GM18519 (cell line): ENCODE measurements around the gene TSC22D3.
"Not testable (repeated sequence)": the region's sequence is repeated elsewhere in the genome, so short reads cannot be mapped to it uniquely, and the experiment has no call there.

Source experiments
- ATAC-seq: cut with Tn5 transposase; IDR thresholded peaks from one replicate; pipeline ENCODE4 v1.9.1; 2021; ENCODE audit warnings: mild to moderate bottlenecking, moderate library complexity; ENCODE audit not compliant: unreplicated experiment, low FRiP score

The TSC22D3 gene

DNA sequence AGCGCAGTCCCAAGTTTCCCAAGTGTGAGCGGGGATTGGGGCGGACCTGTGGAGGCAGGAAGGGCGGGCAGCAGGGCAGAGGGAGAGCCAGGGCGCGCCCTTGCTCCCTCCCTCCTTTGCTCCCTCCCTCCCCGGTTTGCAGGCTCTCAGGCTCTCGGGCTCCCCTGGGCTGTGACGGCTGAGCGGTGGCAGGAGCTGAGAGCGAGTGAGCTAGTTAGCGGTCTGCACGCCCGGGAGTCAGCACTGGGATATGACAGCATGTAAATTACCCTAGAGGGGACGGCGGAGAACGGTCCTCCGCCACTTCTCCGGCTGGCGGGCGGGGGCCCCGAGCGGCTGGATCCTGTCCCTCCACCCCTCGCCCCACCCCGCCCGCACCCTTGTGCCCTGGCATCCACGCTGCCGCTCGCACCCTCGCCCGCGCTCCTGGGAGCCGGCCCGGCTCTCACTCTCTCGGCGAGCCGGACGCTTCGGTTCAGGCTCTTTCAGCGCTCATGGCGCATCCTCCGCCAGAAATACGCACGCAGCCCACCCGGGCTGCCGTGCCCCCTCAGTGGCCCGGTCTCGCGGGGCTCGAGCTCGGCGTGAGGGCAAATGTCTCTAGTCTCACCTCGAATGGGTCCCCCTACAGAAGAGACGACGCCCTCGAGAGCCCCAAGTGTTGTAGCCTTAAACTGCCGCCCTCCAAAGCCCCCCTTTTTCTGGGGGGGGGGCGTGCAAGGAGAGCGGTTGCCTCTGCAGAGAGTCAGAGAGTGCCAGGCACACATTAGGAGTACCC is at the start of gene TSC22D3:
Gene TSC22D3 (minus strand): TSS at position 54 of the 778 bp plus-strand sequence. CDS start 368 bp downstream, outside the sequence.
- peak; percentile 58 for ATAC-seq

GRCh38 chrX:107823456-107823855 is 47.9 kb upstream of the TSC22D3 start:
- no peak for ATAC-seq

GRCh38 chrX:107823042-107823441 is 47.5 kb upstream of the TSC22D3 start:
- ATAC-seq: no peak

DNA sequence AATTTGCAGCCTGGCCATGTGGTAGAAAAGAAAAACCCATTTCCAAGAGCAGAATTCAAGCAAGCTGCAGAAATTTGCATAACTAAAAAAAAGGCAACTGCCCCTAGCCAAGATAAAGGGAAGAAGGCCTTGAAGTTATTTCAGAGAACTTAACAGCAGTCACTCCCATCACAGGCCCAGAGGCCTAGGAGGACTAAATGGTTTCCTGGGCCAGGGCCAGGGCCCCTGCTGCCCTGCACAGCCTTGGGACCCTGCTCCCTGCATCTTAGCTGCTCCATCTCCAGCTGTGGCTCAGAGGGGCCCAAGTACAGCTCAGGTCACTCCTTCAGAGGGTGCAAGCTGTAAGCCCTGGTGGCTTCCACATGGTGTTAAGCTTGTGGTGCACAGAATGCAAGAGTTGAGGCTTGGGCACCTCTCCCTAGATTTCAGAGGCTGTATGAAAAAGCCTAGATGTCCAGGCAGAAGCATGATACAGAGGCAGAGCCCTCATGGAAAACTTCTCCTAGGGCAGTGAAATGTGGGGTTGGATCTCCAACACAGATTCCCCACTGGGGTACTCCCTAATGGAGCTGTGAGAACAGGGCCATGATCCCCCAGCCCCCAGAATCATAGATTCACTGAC is 43.4 kb upstream of the TSC22D3 start:
- no peak for ATAC-seq

GRCh38 chrX:107810053-107810452 is 34.5 kb upstream of the TSC22D3 start:
- ATAC-seq: not testable (repeated sequence)

DNA sequence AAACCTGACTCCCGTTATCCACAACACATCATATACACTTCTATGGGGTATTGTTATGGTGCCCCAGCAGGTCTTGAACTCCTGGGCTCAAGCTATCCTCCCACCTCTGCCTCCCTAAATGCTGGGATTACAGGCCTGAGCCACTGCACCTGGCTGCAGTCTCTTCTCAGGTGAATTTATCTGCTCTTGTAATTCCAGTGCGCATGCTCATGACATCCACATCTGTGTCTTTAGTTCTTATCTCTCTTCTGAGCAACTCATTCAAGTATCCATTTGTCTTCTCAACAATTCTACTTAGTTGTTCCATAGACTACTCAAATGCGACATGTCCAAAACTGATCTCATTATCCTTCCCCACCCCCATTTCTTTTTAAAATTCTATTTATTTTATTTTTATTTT is 29.6 kb upstream of the TSC22D3 start:
- no peak for ATAC-seq

DNA sequence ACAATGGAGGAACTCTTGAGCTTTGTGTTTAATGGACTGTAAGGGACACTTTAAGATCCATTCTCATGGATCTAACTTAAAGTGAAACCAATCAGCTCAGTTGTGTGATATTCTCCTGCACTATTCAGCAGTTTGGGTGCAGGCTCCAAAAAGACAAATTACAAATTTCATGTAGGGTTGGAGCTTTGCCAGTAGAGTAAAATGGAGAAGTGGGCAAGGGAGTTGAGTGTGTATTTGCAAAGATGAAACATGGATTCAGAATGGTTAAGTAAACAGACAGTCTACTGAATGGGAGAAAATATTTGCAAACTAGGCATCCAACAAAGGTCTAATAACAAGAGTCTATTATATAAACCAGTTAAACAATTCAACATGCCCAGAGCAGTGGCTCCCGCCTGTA is 28.8 kb upstream of the TSC22D3 start:
- ATAC-seq: no peak

GRCh38 chrX:107787827-107788226 is 12.2 kb upstream of the TSC22D3 start:
- ATAC-seq: no peak

GRCh38 chrX:107780525-107780924 is 4.9 kb upstream of the TSC22D3 start:
- ATAC-seq: no peak

- ATAC-seq: no peak
Observed at GRCh38 chrX:107777536-107777832, 1.9 kb upstream of the TSC22D3 start, which contains the start of gene NCBP2L. NCBP2L (plus strand) TSS chrX:107777733; CDS start chrX:107794221, 16,488 bp downstream.

- ATAC-seq: peak; percentile 72
Observed at GRCh38 chrX:107776649-107777535, 1.3 kb upstream of the TSC22D3 start.

DNA sequence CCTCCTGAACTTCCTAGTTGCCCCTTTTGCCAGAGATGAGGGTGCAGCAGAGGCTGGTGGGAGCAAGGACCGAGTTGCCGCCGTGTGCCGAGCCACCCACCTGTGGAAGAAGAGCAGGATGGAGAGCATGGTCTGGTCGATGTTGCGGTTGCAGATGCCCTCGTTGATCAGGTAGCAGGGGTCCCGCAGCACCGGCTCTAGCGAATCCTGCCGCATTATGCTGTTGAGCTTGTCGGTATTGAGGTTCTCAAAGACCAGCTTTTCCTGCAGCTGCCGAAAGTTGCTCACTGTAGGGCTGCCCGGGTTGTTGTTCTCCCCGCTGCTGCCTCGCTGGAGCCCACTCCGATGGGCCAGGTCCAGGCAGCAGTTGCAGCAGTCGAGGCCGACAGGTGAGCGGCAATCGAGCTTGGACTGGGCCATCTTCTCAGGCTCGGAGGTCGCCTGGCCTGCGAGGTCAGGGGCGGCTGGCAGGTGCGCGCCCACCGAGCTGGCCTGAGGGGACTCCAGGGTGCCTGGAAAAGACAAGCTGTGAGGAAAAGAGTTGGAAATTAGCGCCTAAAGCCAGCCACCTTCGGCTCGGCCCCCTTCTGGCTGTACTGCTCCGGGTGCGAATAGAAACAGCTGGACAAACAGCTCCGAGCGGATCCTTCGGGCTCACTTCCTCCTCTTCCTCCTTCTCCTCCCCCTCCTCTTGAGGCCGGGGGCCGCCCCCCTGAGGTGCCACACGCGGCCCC is 420 bp downstream of the TSC22D3 start:
- ATAC-seq: no peak

GRCh38 chrX:107773906-107774435 is 1.6 kb downstream of the TSC22D3 start:
- no peak for ATAC-seq

DNA sequence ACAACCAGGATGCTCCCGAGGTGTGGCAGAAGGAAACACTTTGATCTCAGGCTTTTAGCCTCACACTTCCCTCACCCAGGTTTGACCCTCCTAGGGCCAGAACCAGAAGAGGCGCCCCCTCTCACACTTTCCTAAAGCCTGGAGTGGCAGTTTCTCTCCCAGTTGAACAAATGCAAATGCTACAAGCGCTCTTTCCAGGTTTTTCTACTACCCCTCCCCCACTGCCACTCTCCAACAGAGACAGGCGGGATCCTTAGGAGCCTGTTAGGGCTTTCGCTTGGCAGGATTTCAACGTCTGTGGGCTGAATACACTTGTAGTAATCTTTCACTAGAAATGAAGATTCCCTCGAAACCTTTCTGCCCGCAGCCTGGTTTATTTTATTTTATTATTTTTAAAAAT is 2.4 kb downstream of the TSC22D3 start:
- no peak for ATAC-seq

DNA sequence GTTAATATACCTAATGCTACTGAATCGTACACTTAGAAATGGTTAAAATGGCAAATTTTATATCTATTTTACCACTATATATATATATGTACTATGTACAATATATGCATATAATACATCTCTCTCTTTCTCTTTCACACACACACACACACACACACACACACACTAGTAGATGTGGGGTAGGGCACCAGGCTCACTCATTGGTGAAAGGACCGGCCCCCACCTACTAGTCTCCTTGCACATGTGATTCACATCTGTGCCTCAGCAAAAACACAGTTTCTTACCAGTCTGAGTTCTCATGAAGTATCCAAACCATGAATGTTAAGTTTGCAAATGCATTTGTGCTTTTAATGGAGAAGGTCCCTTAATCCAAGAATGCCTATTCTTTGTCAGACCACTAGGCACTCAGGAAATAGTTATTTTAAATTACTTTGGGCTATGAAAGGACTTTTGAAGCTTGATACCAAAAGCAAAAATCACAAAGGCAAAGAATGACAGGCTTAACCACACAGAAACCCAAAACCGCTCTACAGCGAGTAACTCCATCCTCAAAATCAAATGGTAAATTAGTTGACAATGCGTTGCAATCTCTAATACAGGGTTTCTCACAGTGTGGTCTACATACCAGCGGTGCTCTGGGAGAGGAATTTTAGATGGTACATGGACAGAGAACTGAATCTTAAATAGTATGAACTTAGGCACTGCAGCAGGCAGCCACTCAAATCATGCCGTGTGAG is 5.8 kb downstream of the TSC22D3 start:
- no peak for ATAC-seq

DNA sequence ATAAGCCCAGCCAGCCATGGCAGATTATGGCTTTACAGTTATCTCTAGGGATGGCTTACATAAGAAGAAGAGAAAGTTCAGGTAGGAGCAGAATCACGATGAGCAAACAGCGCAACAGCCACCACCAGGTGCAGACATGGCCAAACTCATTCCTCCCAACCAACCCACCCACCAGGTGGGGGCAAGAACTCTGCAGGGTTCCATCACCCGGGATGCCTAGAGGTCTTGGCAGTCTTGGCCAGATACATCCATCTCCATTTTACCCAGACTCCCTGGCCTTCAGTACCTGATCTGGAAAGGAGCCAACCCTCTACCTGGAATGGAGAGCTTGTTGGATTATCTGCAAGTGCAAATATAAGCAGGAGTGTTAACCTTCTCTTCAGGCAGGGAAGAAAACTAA is 7.5 kb downstream of the TSC22D3 start:
- ATAC-seq: no peak

DNA sequence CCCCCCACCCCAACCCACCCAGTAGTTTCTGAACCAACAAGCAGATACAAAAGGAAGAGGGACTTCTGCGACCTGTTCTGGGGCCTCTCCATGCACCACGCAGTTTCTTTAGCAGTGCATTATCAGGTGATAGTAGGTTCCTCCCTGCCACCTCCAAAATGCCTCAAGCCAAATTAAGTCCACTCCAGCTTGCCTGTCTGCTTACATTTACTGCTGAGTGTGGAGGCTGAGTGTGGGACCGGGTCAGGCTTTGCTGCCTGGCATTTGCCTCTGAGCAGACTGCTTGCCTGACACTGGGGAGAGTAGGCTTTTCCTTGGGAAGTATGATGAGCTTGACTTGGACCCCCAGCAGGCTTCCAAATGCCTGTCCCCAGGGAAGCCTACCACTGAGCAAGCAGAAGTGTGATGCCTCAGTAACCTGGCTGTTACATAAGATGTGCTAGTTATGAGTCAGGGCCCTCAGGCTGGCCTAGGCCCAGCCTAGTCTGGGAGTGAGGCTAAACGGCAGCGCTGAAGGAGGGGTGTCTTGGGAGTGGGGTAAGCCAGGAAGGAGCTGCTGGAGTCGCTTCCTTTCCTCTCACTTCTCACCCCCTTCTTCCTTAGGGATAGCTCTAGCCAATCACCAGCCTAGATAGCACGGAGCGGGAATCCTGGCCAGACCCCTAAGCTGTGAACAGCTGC is 9.0 kb downstream of the TSC22D3 start:
- no peak for ATAC-seq

DNA sequence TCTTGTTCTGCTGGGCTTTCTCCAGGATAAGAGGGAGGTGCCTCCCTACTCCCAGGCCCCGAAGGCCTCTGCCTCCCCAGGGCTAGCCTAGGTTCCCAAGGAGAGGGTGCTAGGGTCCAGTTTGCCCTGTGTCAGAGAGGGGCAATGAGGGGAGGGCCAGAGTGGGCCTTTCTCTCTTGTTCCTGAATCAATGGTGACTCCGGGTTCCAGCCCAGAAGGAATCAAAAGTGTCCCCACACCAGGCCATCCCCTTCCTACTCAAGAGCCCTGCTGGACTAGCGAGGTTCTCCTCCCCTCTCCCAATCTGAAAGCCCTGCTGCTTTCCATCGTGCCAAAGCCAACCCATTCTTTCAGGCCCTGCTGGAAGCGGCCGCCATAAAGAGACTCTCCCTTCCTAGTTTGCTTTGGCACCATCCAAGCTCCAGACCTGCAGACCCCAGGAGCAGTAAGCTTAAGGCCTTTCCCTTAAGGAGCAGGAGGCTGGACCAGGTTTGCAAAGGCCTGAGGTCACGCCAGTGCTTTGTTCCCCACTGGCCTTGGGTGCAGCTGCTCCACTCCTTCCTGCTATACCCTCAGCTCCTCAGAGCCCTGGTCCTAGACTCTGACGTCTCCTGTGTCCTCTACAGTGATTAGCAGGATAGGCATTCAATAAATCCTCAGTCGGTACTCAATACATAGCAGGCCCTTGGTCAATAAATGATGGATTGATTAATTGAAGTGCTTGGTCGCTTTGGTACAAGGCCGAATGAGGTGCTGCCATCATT is 10.6 kb downstream of the TSC22D3 start:
- ATAC-seq: no peak
